PC-3 (cell line): ENCODE results near the gene NSUN2. TPM values are rescaled to one million over a fixed set of nuclear protein-coding genes. Genes with fewer than 3 reads are reported as not detected.

Source experiments
- ATAC-seq: fragments of 200-7000 bp; cut with Tn5 transposase; 2 replicates; pipeline ENCODE4 v1.9.1; 2020; ENCODE audit warnings: mild to moderate bottlenecking, moderate library complexity
- BruUV-seq: library from RNA; stranded (reverse); fragments of 400-500 nt; replicated peaks from 2 replicates; lab custom pipeline; 2021; lab: Mats Ljungman, UMichigan
- CTCF ChIA-PET: fragments of 300-600 bp; sonication (Branson Sonifier 250); formaldehyde crosslinking; loops from one replicate; lab custom pipeline; 2022; ENCODE audit warnings: antibody characterized with exemption; lab: Charles Lee
- POLR2A ChIA-PET: fragments of 300-600 bp; sonication (Branson Sonifier 250); formaldehyde crosslinking; loops from one replicate; lab custom pipeline; 2022; ENCODE audit warnings: antibody characterized with exemption; ENCODE audit not compliant: unreplicated experiment; lab: Charles Lee
- DNase-seq: peaks from one replicate; pipeline ENCODE4 v3.0.0-alpha.2; 2015
- H2AFZ ChIP-seq: fragments of 300-600 bp; sonication (generic); 2 replicates; pipeline ENCODE4 v1.6.0; 2016; ENCODE audit warnings: antibody characterized with exemption, low read length
- H3F3A ChIP-seq: fragments of 300-600 bp; sonication (generic); one replicate; pipeline ENCODE4 v1.6.0; 2017; ENCODE audit warnings: antibody characterized with exemption, low read length, control low read depth, mild to moderate bottlenecking; ENCODE audit not compliant: unreplicated experiment
- H3K27ac ChIP-seq: fragments of 300-600 bp; sonication (generic); 2 replicates; pipeline ENCODE4 v1.5.1; 2016; ENCODE audit warnings: mild to moderate bottlenecking, low read length
- H3K27me3 ChIP-seq: fragments of 300-600 bp; sonication (generic); 2 replicates; pipeline ENCODE4 v1.6.1; 2016; ENCODE audit warnings: low read length, mixed read lengths
- H3K36me3 ChIP-seq: fragments of 300-600 bp; sonication (generic); 2 replicates; pipeline ENCODE4 v1.6.1; 2016; ENCODE audit warnings: low read depth, mixed run types, low read length, mixed read lengths
- H3K4me1 ChIP-seq: fragments of 300-600 bp; sonication (generic); 2 replicates; pipeline ENCODE4 v1.5.1; 2016; ENCODE audit warnings: low read length; ENCODE audit not compliant: insufficient read depth
- H3K4me2 ChIP-seq: fragments of 300-600 bp; sonication (generic); 2 replicates; pipeline ENCODE4 v1.6.0; 2016; ENCODE audit warnings: low read length
- H3K4me3 ChIP-seq: fragments of 300-600 bp; sonication (generic); 2 replicates; pipeline ENCODE4 v1.5.1; 2016; ENCODE audit warnings: mild to moderate bottlenecking, low read length, mixed read lengths
- H3K79me2 ChIP-seq: fragments of 300-600 bp; sonication (generic); 2 replicates; pipeline ENCODE4 v1.6.1; 2017; ENCODE audit warnings: low read length, mixed read lengths
- H3K9ac ChIP-seq: fragments of 300-600 bp; sonication (generic); 2 replicates; pipeline ENCODE4 v1.6.0; 2016; ENCODE audit warnings: mild to moderate bottlenecking, low read length
- H3K9me2 ChIP-seq: fragments of 300-600 bp; sonication (generic); replicated peaks from 2 replicates; pipeline ENCODE4 v1.6.1; 2016; ENCODE audit warnings: mixed run types, low read length, mixed read lengths
- H3K9me3 ChIP-seq: fragments of 300-600 bp; sonication (generic); 2 replicates; pipeline ENCODE4 v1.6.1; 2016; ENCODE audit warnings: low read length, mixed read lengths
- H4K20me1 ChIP-seq: fragments of 300-600 bp; sonication (generic); 2 replicates; pipeline ENCODE4 v1.6.1; 2016; ENCODE audit warnings: low read length, mixed read lengths
- EZH2 ChIP-seq: fragments of 300-600 bp; sonication (generic); IDR thresholded peaks from one replicate; pipeline ENCODE4 v1.6.1; 2017; ENCODE audit warnings: antibody characterized with exemption, mild to moderate bottlenecking, low read length; ENCODE audit not compliant: unreplicated experiment
- EZH2phosphoT487 ChIP-seq: fragments of 300-600 bp; sonication (generic); IDR thresholded peaks from 2 replicates; pipeline ENCODE4 v1.6.1; 2018; ENCODE audit warnings: mild to moderate bottlenecking, antibody characterized with exemption, low read length, borderline replicate concordance
- intact Hi-C: fragments of 100-400 bp; cut with micrococcal nuclease; formaldehyde crosslinking; loops from 2 replicates; pipeline ENCODE4 v1.9.0; 2023
- total RNA-seq: library from RNA; depleted of rRNA; stranded (reverse); fragments of >200 nt; gene quantifications from 2 replicates; pipeline ENCODE4 v1.2.3, GENCODE V29; 2014
- TF ChIP-seq, protein P1 (sequence below): fragments of 300-600 bp; sonication (generic); conservative IDR thresholded peaks from 2 replicates; pipeline ENCODE4 v1.5.1; 2017; ENCODE audit warnings: antibody characterized with exemption, low read depth, mild to moderate bottlenecking, low read length

NSUN2 gene
- total RNA-seq, 1 experiment from 2014 or later, result 351 TPM

DNA sequence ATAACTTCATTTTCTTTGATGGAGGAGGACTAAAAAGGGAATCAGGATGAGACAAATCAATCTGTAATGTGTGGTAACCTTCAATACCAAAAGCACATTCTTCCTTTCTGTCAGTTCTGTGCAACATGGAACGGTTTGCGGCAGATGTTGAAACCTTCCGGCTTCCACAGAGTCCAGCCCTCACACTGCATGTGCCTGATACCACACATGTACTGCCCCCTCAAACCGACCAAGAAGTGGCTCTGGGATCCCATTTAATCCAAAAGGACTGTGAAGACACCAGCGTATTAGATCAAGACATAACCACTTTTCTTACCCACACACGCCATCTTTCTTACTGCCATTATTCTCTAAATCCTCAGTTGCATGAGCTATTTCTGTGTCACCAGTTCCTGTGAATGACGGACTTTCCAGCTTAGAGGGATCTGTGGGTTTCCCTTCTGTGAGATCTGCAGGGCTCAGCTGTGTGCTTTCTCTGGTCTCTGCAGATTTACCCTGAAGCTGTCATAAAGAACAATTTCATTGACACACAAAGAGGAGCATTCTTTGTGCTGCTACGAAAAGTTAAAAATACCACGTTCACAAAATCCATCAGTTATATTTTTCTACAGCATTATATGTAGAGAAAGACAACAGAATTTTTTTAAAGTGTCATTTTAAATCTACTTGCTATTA, 25.8 kb downstream of the NSUN2 start:
- no peaks in the 10 kb centered on the region for H3K27me3 ChIP-seq
- intact Hi-C loops, result no loop called here
- DNase-seq (no peak), ATAC-seq (no peak)
- CTCF ChIA-PET, result no interaction called here
- peaks cover 24% of the 10 kb centered on the region for H4K20me1 ChIP-seq
- no peak overlapping the region for H2AFZ ChIP-seq
- H3K9me2 ChIP-seq, result no peaks in the 10 kb centered on the region
- peaks cover 12% of the 10 kb centered on the region for H3K79me2 ChIP-seq
- no TSS peak for BruUV-seq
- H3K9me3 ChIP-seq, result no peaks in the 10 kb centered on the region
- H3K36me3 ChIP-seq, result peaks cover 91% of the 10 kb centered on the region
- H3K4me1 ChIP-seq, result no peaks in the 10 kb centered on the region
- TF ChIP-seq EZH2phosphoT487, result no peak
- TF ChIP-seq, protein P1, sequence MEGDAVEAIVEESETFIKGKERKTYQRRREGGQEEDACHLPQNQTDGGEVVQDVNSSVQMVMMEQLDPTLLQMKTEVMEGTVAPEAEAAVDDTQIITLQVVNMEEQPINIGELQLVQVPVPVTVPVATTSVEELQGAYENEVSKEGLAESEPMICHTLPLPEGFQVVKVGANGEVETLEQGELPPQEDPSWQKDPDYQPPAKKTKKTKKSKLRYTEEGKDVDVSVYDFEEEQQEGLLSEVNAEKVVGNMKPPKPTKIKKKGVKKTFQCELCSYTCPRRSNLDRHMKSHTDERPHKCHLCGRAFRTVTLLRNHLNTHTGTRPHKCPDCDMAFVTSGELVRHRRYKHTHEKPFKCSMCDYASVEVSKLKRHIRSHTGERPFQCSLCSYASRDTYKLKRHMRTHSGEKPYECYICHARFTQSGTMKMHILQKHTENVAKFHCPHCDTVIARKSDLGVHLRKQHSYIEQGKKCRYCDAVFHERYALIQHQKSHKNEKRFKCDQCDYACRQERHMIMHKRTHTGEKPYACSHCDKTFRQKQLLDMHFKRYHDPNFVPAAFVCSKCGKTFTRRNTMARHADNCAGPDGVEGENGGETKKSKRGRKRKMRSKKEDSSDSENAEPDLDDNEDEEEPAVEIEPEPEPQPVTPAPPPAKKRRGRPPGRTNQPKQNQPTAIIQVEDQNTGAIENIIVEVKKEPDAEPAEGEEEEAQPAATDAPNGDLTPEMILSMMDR, result no peak
- TF ChIP-seq EZH2, result no peak
- H3F3A ChIP-seq, result no peaks in the 10 kb centered on the region
- no peak overlapping the region for H3K27ac ChIP-seq
- H3K4me2 ChIP-seq, result no peak overlapping the region
- no peak overlapping the region for H3K4me3 ChIP-seq
- POLR2A ChIA-PET, result no interaction called here
- H3K9ac ChIP-seq, result no peak overlapping the region

DNA sequence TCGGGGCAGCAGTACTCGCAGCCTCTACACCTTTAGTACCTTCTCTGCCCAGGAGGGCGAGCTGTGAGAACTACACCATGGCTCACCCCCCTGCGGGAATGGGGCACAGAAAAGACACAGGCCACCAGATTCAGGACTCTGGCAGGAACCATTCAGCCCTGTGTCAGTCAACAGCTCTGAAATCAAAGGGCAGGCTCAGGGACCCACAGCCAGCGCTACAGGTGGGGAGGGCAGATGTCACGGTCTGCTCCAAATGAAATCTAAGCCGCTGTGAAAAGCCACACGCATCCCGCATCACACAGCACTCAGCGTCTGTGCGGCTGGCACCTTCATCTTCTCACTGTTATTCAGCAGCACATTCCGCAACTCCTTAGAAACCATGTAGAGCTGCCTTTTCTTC, 27.9 kb downstream of the NSUN2 start:
- no peak overlapping the region for H3K4me2 ChIP-seq
- no peaks in the 10 kb centered on the region for H3K4me1 ChIP-seq
- no peak for TF ChIP-seq EZH2
- TF ChIP-seq, protein P1, result no peak
- no peak for TF ChIP-seq EZH2phosphoT487
- no peaks in the 10 kb centered on the region for H3K79me2 ChIP-seq
- no peak overlapping the region for H3K27ac ChIP-seq
- H3K27me3 ChIP-seq, result no peaks in the 10 kb centered on the region
- DNase-seq (no peak), ATAC-seq (no peak)
- H3K36me3 ChIP-seq, result peaks cover 94% of the 10 kb centered on the region
- H3F3A ChIP-seq, result no peaks in the 10 kb centered on the region
- no peak overlapping the region for H3K9ac ChIP-seq
- H4K20me1 ChIP-seq, result peaks cover 17% of the 10 kb centered on the region; the same call in 1 of the 2 replicates
- ChIA-PET POLR2A (interaction anchor here (0.7 kb wide), 1 partner anchor 102 kb away, joined by 14 read pairs; no protein-coding TSS in a partner anchor), CTCF (no interaction called here)
- no TSS peak for BruUV-seq
- H2AFZ ChIP-seq, result no peak overlapping the region
- H3K9me3 ChIP-seq, result no peaks in the 10 kb centered on the region
- no peak overlapping the region for H3K4me3 ChIP-seq
- intact Hi-C loops, result no loop called here
- H3K9me2 ChIP-seq, result no peaks in the 10 kb centered on the region

DNA sequence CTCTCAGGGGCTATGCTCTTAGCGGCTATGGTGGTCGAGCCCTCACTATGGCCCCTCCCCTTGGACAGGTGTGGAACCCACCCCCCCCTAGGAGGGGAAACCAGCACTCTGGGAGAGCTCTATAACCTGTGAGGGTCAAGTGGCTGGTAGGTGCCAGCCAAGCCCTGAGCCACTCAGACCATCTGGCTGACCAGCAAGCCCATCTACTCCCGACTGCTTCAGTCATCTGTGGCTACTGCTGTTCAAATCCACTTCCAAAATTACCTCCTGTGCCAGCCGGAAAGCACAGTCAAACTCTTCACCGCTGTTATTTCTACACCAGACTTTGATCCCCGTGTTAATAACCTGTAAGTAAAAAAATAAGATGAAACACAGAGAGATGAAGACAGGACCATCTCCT, 28.5 kb downstream of the NSUN2 start:
- H3K9me3 ChIP-seq, result no peaks in the 10 kb centered on the region
- BruUV-seq, result no TSS peak
- TF ChIP-seq, protein P1, result no peak
- no peak for TF ChIP-seq EZH2phosphoT487
- no peak for TF ChIP-seq EZH2

More for the DNA sequence above, 28.5 kb downstream of the NSUN2 start:
- ChIA-PET CTCF (no interaction called here), POLR2A (no interaction called here)
- H3K79me2 ChIP-seq, result no peaks in the 10 kb centered on the region
- no peak overlapping the region for H3K4me3 ChIP-seq
- intact Hi-C loops, result no loop called here
- peaks cover 94% of the 10 kb centered on the region for H3K36me3 ChIP-seq
- H3K9me2 ChIP-seq, result no peaks in the 10 kb centered on the region
- H3K27ac ChIP-seq, result no peak overlapping the region
- no peaks in the 10 kb centered on the region for H3F3A ChIP-seq
- H4K20me1 ChIP-seq, result peaks cover 13% of the 10 kb centered on the region; the same call in 1 of the 2 replicates
- no peak overlapping the region for H3K9ac ChIP-seq
- no peaks in the 10 kb centered on the region for H3K4me1 ChIP-seq
- no peak for ATAC-seq
- no peak overlapping the region for H2AFZ ChIP-seq
- DNase-seq, result no peak
- no peak overlapping the region for H3K4me2 ChIP-seq
- H3K27me3 ChIP-seq, result no peaks in the 10 kb centered on the region
